GM12878 (cell line): Measurements from ENCODE around the gene AKR1A1. TPM values are rescaled to one million over a fixed set of nuclear protein-coding genes. Genes with fewer than 3 reads are reported as not detected.

Experiments used
- BACH1 ChIP-seq: fragments of 450-650 bp; IDR thresholded peaks from 2 replicates; pipeline ENCODE4 v1.6.1; 2017; ENCODE audit warnings: mild to moderate bottlenecking, borderline replicate concordance
- CREM ChIP-seq: IDR thresholded peaks from 2 replicates; pipeline ENCODE4 v1.6.1; 2014; ENCODE audit warnings: antibody characterized with exemption, low read depth
- DPF2 ChIP-seq: fragments of 450-650 bp; IDR thresholded peaks from 2 replicates; pipeline ENCODE4 v1.6.1; 2017; ENCODE audit warnings: mild to moderate bottlenecking
- ETV6 ChIP-seq, 2 experiments: fragments of 450-650 bp in 1 of 2; IDR thresholded peaks in 1 of 2; conservative IDR thresholded peaks in 1 of 2; 2 replicates each; pipeline ENCODE4 v1.6.1; 2014; ENCODE audit warnings: antibody characterized with exemption in 1 of 2, borderline replicate concordance in 1 of 2, low read depth in 1 of 2, mild to moderate bottlenecking in 1 of 2, moderate library complexity in 1 of 2
- FOXM1 ChIP-seq: IDR thresholded peaks from 2 replicates; pipeline ENCODE4 v1.6.1; 2012; ENCODE audit warnings: low read depth, mild to moderate bottlenecking, inconsistent platforms, low read length, moderate library complexity
- JUNB ChIP-seq: IDR thresholded peaks from 2 replicates; pipeline ENCODE4 v1.6.1; 2016; ENCODE audit warnings: antibody characterized with exemption, mild to moderate bottlenecking
- KLF5 ChIP-seq: fragments of 450-650 bp; IDR thresholded peaks from 2 replicates; pipeline ENCODE4 v1.6.1; 2014; ENCODE audit warnings: mild to moderate bottlenecking; ENCODE audit not compliant: partially characterized antibody
- MEF2A ChIP-seq: IDR thresholded peaks from 2 replicates; pipeline ENCODE4 v1.6.1; 2011; ENCODE audit warnings: low read depth, mild to moderate bottlenecking, low read length, moderate library complexity; ENCODE audit not compliant: insufficient read depth
- MXI1 ChIP-seq: fragments of 150-350 bp; IDR thresholded peaks from 2 replicates; pipeline ENCODE4 v1.6.1; 2011; ENCODE audit warnings: low read depth, mild to moderate bottlenecking, inconsistent platforms, low read length, improper control_type of control experiment
- MYB ChIP-seq: fragments of 150-350 bp; IDR thresholded peaks from 2 replicates; pipeline ENCODE4 v1.6.1; 2014; ENCODE audit warnings: mild to moderate bottlenecking, low read depth, low read length, borderline replicate concordance
- NR2C2 ChIP-seq: IDR thresholded peaks from 2 replicates; pipeline ENCODE4 v1.6.1; 2011; ENCODE audit warnings: borderline replicate concordance, low read depth; ENCODE audit not compliant: control insufficient read depth, insufficient read length
- NR2F1 ChIP-seq: fragments of 450-650 bp; conservative IDR thresholded peaks from 2 replicates; pipeline ENCODE4 v1.6.1; 2017; ENCODE audit warnings: mild to moderate bottlenecking
- PAX5 ChIP-seq: IDR thresholded peaks from 2 replicates; pipeline ENCODE4 v1.6.1; 2011; ENCODE audit warnings: low read depth, low read length, borderline replicate concordance
- PML ChIP-seq: IDR thresholded peaks from 2 replicates; pipeline ENCODE4 v1.6.1; 2012; ENCODE audit warnings: low read length, inconsistent platforms
- POLR2A ChIP-seq: IDR thresholded peaks from 2 replicates; pipeline ENCODE4 v1.6.1; 2011; ENCODE audit warnings: low read depth, mild to moderate bottlenecking, low read length
- POLR2AphosphoS5 ChIP-seq: IDR thresholded peaks from 2 replicates; pipeline ENCODE4 v1.6.1; 2011; ENCODE audit warnings: mild to moderate bottlenecking, low read length, inconsistent platforms
- POU2F2 ChIP-seq: IDR thresholded peaks from 3 replicates; pipeline ENCODE4 v1.6.1; 2011; ENCODE audit warnings: low read depth, mild to moderate bottlenecking, low read length, borderline replicate concordance
- RB1 ChIP-seq: fragments of 450-650 bp; formaldehyde crosslinking; IDR thresholded peaks from 2 replicates; pipeline ENCODE4 v1.6.1; 2017; ENCODE audit warnings: mild to moderate bottlenecking, borderline replicate concordance
- RBBP5 ChIP-seq: fragments of 200-600 bp; sonication (generic); conservative IDR thresholded peaks from 2 replicates; pipeline ENCODE4 v1.6.1; 2016
- RELB ChIP-seq: fragments of 450-650 bp; IDR thresholded peaks from 2 replicates; pipeline ENCODE4 v1.6.1; 2017; ENCODE audit warnings: low read depth, mild to moderate bottlenecking, moderate library complexity
- RUNX3 ChIP-seq: IDR thresholded peaks from 2 replicates; pipeline ENCODE4 v1.6.1; 2012; ENCODE audit warnings: low read length, inconsistent platforms
- SMAD1 ChIP-seq: fragments of 450-650 bp; IDR thresholded peaks from 2 replicates; pipeline ENCODE4 v1.6.1; 2018; ENCODE audit warnings: mild to moderate bottlenecking, low read depth; ENCODE audit not compliant: partially characterized antibody
- SUPT20H ChIP-seq: IDR thresholded peaks from 2 replicates; pipeline ENCODE4 v1.6.1; 2011; ENCODE audit warnings: low read depth, mild to moderate bottlenecking, low read length, moderate library complexity, borderline replicate concordance; ENCODE audit not compliant: control insufficient read depth
- TCF12 ChIP-seq: IDR thresholded peaks from 2 replicates; pipeline ENCODE4 v1.6.1; 2011; ENCODE audit warnings: low read depth, mild to moderate bottlenecking, low read length
- WRNIP1 ChIP-seq: IDR thresholded peaks from 2 replicates; pipeline ENCODE4 v1.6.1; 2011; ENCODE audit warnings: low read depth, low read length, improper control_type of control experiment, borderline replicate concordance
- YBX1 ChIP-seq: fragments of 450-650 bp; IDR thresholded peaks from 2 replicates; pipeline ENCODE4 v1.6.1; 2016; ENCODE audit warnings: antibody characterized with exemption
- ZBED1 ChIP-seq: IDR thresholded peaks from 2 replicates; pipeline ENCODE4 v1.6.1; 2016; ENCODE audit warnings: borderline replicate concordance
- ZBTB33 ChIP-seq: fragments of 450-650 bp; IDR thresholded peaks from 2 replicates; pipeline ENCODE4 v1.6.1; 2017; ENCODE audit warnings: mild to moderate bottlenecking
- ZNF207 ChIP-seq: fragments of 450-650 bp; IDR thresholded peaks from 2 replicates; pipeline ENCODE4 v1.6.1; 2014; ENCODE audit warnings: antibody characterized with exemption, mild to moderate bottlenecking, borderline replicate concordance
- polyA plus RNA-seq, 11 experiments: library from polyadenylated mRNA; depleted of rRNA in 4 of 11; unstranded in 6 of 11; stranded (reverse) in 5 of 11; fragments of >200 nt; fragmentation: Nextera tagmentation in 4 of 11; fragmentation: Illumina TruSeq in 1 of 11; extraction: Ambion mirVana in 4 of 11; extraction: Trizol in 1 of 11; gene quantifications; 1 replicate in 1 of 11; 2 replicates in 10 of 11; pipeline versions ENCODE4 v1.2.1 to v1.2.3, GENCODE V29; 2011 to 2016; ENCODE audit warnings: inconsistent platforms in 2 of 11, missing spikeins in 2 of 11, low read depth in 1 of 11
- total RNA-seq, 4 experiments: library from RNA; depleted of rRNA in 3 of 4; stranded (reverse); fragments of >200 nt in 3 of 4; fragmentation: Illumina TruSeq in 1 of 4; extraction: Trizol in 1 of 4; gene quantifications; 2 replicates each; pipeline versions ENCODE4 v1.2.1 to v1.2.3, GENCODE V29; 2013 to 2021

The AKR1A1 gene
- total and polyA plus RNA-seq, 10 of the 15 experiments (the other 5 are each of a cell fraction or from before 2014, with no cell fraction given), result 187 to 335 (median 241) TPM

GRCh38 chr1:45550401-45551351, at the start of gene AKR1A1 (continued):
- TF ChIP-seq ETV6 (conservative IDR thresholded peaks at IDR 0.05 in 1 of 2, IDR thresholded peaks at IDR 0.05 in 1 of 2; ENCODE audit: borderline replicate concordance in 1 of 2, low read depth in 1 of 2) (0 out of 4 replicates have a peak, but pooled peaks of 1 of the 2 experiments have one; percentile 39), KLF5 (peak; percentile 94), NR2F1 (0 out of 2 replicates have a peak, but pooled peaks have one; percentile 23), TCF12 (peak; percentile 84), RBBP5 (no peak), MEF2A (no peak), SUPT20H (no peak), POLR2AphosphoS5 (peak; percentile 97), SMAD1 (peak; percentile 6), POU2F2 (peak; percentile 50; the same call in 1 of the 3 replicates), PML (peak; percentile 82; the same call in 1 of the 2 replicates), FOXM1 (0 out of 2 replicates have a peak, but pooled peaks have one; percentile 12), BACH1 (peak; percentile 85; the same call in 1 of the 2 replicates), ZNF207 (peak; percentile 60; the same call in 1 of the 2 replicates), CREM (0 out of 2 replicates have a peak, but pooled peaks have one; percentile 28), YBX1 (no peak), RELB (peak; percentile 84; the same call in 1 of the 2 replicates), ZBTB33 (peak; percentile 87), MYB (no peak), PAX5 (no peak), ZBED1 (no peak), WRNIP1 (peak; percentile 54; the same call in 1 of the 2 replicates), JUNB (no peak), RUNX3 (peak; percentile 48), DPF2 (no peak; the same call in 1 of the 2 replicates), MXI1 (peak; percentile 92), NR2C2 (no peak), POLR2A (peak; percentile 92), RB1 (peak; percentile 79; the same call in 1 of the 2 replicates)
